BE2C (cell line): ENCODE data around the gene HEG1.

Experiments
- DNase-seq: peaks from one replicate; pipeline ENCODE4 v3.0.0-alpha.2; 2020
- H3K27me3 ChIP-seq: fragments of 250-450 bp; sonication (Bioruptor Pico); 2 replicates; pipeline ENCODE4 v1.5.1; 2020; ENCODE audit warnings: mild to moderate bottlenecking
- H3K36me3 ChIP-seq: fragments of 250-450 bp; sonication (Bioruptor Pico); 2 replicates; pipeline ENCODE4 v1.5.1; 2020; ENCODE audit warnings: mild to moderate bottlenecking
- H3K4me1 ChIP-seq: fragments of 250-450 bp; sonication (Bioruptor Pico); 2 replicates; pipeline ENCODE4 v1.5.1; 2020
- H3K4me3 ChIP-seq: 2 replicates; pipeline ENCODE4 v1.5.1; 2011; ENCODE audit warnings: low read depth, low read length
- H3K9me3 ChIP-seq: fragments of 250-450 bp; sonication (Bioruptor Pico); 2 replicates; pipeline ENCODE4 v1.5.1; 2020
- CTCF ChIP-seq: IDR thresholded peaks from 2 replicates; pipeline ENCODE4 v1.5.1; 2012; ENCODE audit warnings: mild to moderate bottlenecking, low read depth, low read length

Gene HEG1

GRCh38 chr3:125058529-125058928 lies 2.7 kb upstream of the HEG1 start:
- H3K4me3 ChIP-seq: no peak overlapping the region
- TF ChIP-seq CTCF: no peak
- no peak for DNase-seq
- H3K9me3 ChIP-seq: no peaks in the 10 kb centered on the region
- no peaks in the 10 kb centered on the region for H3K27me3 ChIP-seq
- no peaks in the 10 kb centered on the region for H3K36me3 ChIP-seq
- H3K4me1 ChIP-seq: peaks cover 4% of the 10 kb centered on the region; the same call in 1 of the 2 replicates

- Histone ChIP-seq H3K9me3 (no peaks in the 10 kb centered on the region), H3K36me3 (no peaks in the 10 kb centered on the region), H3K27me3 (no peaks in the 10 kb centered on the region), H3K4me3 (no peak overlapping the region), H3K4me1 (peaks cover 8% of the 10 kb centered on the region)
- TF ChIP-seq CTCF: no peak
- DNase-seq: no peak
Measured at GRCh38 chr3:125057186-125057850, 1.5 kb upstream of the HEG1 start.

- TF ChIP-seq CTCF: no peak
- Histone ChIP-seq H3K4me1 (peaks cover 8% of the 10 kb centered on the region), H3K27me3 (no peaks in the 10 kb centered on the region)
Measured at GRCh38 chr3:125055331-125055912, 375 bp downstream of the HEG1 start.

GRCh38 chr3:125054449-125055329 lies 1.1 kb downstream of the HEG1 start:
- DNase-seq: no peak
- H3K4me3 ChIP-seq: peak overlapping the region; percentile 82
- H3K36me3 ChIP-seq: no peaks in the 10 kb centered on the region
- no peaks in the 10 kb centered on the region for H3K9me3 ChIP-seq
- peak; percentile 20 for TF ChIP-seq CTCF
- H3K27me3 ChIP-seq: no peaks in the 10 kb centered on the region
- H3K4me1 ChIP-seq: peaks cover 8% of the 10 kb centered on the region

More at GRCh38 chr3:125055331-125055912, 375 bp downstream of the HEG1 start:
- no peaks in the 10 kb centered on the region for H3K9me3 ChIP-seq
- peak; percentile 61 for DNase-seq
- H3K4me3 ChIP-seq: peak overlapping the region; percentile 82
- no peaks in the 10 kb centered on the region for H3K36me3 ChIP-seq

- TF ChIP-seq CTCF: no peak
- Histone ChIP-seq H3K4me3 (peak overlapping the region; percentile 82), H3K9me3 (no peaks in the 10 kb centered on the region)
Measured at GRCh38 chr3:125054062-125054448, 1.7 kb downstream of the HEG1 start.

More at GRCh38 chr3:125054062-125054448, 1.7 kb downstream of the HEG1 start:
- no peaks in the 10 kb centered on the region for H3K36me3 ChIP-seq
- H3K4me1 ChIP-seq: peaks cover 8% of the 10 kb centered on the region
- no peaks in the 10 kb centered on the region for H3K27me3 ChIP-seq
- DNase-seq: no peak
